K562 (cell line): ENCODE data around the gene NMRK2. TPM values are rescaled to one million over a fixed set of nuclear protein-coding genes. Genes with fewer than 3 reads are reported as not detected.
A peak's percentile ranks its signal among the peaks of the same experiment; 100 is the strongest.

Source experiments
- EP300 ChIP-seq: IDR thresholded peaks from 2 replicates; pipeline ENCODE4 v1.6.1; 2012; ENCODE audit warnings: low read length, improper control_type of control experiment
- ERF ChIP-seq: fragments of 450-650 bp; formaldehyde crosslinking; IDR thresholded peaks from 2 replicates; pipeline ENCODE4 v1.4.0; 2020; ENCODE audit warnings: mild to moderate bottlenecking, mixed read lengths
- FIP1L1 ChIP-seq: fragments of 200-400 bp; formaldehyde crosslinking; IDR thresholded peaks from 2 replicates; pipeline ENCODE4 v1.6.1; 2018; ENCODE audit warnings: mild to moderate bottlenecking, low read depth, low read length; ENCODE audit not compliant: poor library complexity, severe bottlenecking
- MEF2D ChIP-seq: conservative IDR thresholded peaks from 2 replicates; pipeline ENCODE4 v1.6.1; 2016; ENCODE audit warnings: low read depth, missing genetic modification characterization, missing compliant biosample characterization
- MNT ChIP-seq, 2 experiments: fragments of 450-650 bp; conservative IDR thresholded peaks; 2 replicates each; pipeline ENCODE4 v1.6.1; 2017; ENCODE audit warnings: mild to moderate bottlenecking in 2 of 2, moderate library complexity in 2 of 2
- POLR2H ChIP-seq: IDR thresholded peaks from 2 replicates; pipeline ENCODE4 v1.6.1; 2016; ENCODE audit warnings: missing genetic modification characterization, low read depth, mild to moderate bottlenecking, control low read depth, missing compliant biosample characterization, moderate library complexity
- PREB ChIP-seq: sonication (generic); formaldehyde crosslinking; IDR thresholded peaks from 2 replicates; pipeline ENCODE4 v1.8.1; 2023; ENCODE audit warnings: mild to moderate bottlenecking, missing genetic modification reagents
- SMARCA4 ChIP-seq: fragments of 450-650 bp; IDR thresholded peaks from 2 replicates; pipeline ENCODE4 v1.6.1; 2016
- THAP12 ChIP-seq: fragments of 250-450 bp; sonication (Bioruptor Pico); IDR thresholded peaks from 2 replicates; pipeline ENCODE4 v1.9.0; 2021; ENCODE audit warnings: mild to moderate bottlenecking, inconsistent platforms
- U2AF1 ChIP-seq: fragments of 200-400 bp; formaldehyde crosslinking; optimal IDR thresholded peaks from 2 replicates; pipeline ENCODE3; 2017; ENCODE audit warnings: mild to moderate bottlenecking, low read depth, low read length, moderate library complexity
- ZKSCAN3 ChIP-seq: fragments of 250-450 bp; sonication (Bioruptor Pico); IDR thresholded peaks from 2 replicates; pipeline ENCODE4 v1.4.0; 2020
- ZNF165 ChIP-seq: fragments of 250-450 bp; sonication (Bioruptor Pico); IDR thresholded peaks from 2 replicates; pipeline ENCODE4 v1.4.0; 2020; ENCODE audit warnings: borderline replicate concordance
- ZNF184 ChIP-seq: sonication (generic); formaldehyde crosslinking; IDR thresholded peaks from 2 replicates; pipeline ENCODE4 v1.5.0; 2020; ENCODE audit warnings: missing genetic modification reagents
- ZNF398 ChIP-seq: fragments of 250-450 bp; sonication (Bioruptor Pico); IDR thresholded peaks from 2 replicates; pipeline ENCODE4 v1.8.0; 2021; ENCODE audit warnings: moderate library complexity, mild to moderate bottlenecking, inconsistent platforms
- ZNF518B ChIP-seq: fragments of 250-450 bp; sonication (Bioruptor Pico); IDR thresholded peaks from 2 replicates; pipeline ENCODE4 v1.5.0; 2021; ENCODE audit warnings: mild to moderate bottlenecking, moderate library complexity
- ZNF764 ChIP-seq: fragments of 250-450 bp; sonication (Bioruptor Pico); IDR thresholded peaks from 2 replicates; pipeline ENCODE4 v1.4.0; 2020; ENCODE audit warnings: low read depth, mild to moderate bottlenecking, moderate library complexity
- polyA plus RNA-seq, 8 experiments: library from polyadenylated mRNA; depleted of rRNA in 4 of 8; stranded (reverse) in 5 of 8; unstranded in 3 of 8; fragments of >200 nt; fragmentation: Nextera tagmentation in 2 of 8; fragmentation: Illumina TruSeq in 1 of 8; extraction: Ambion mirVana in 2 of 8; extraction: Trizol in 1 of 8; gene quantifications; 2 replicates each; pipeline versions ENCODE4 v1.2.1 to v1.2.3, GENCODE V29; 2011 to 2014; ENCODE audit warnings: inconsistent platforms in 1 of 8, missing spikeins in 1 of 8
- total RNA-seq, 7 experiments: library from RNA; depleted of rRNA in 6 of 7; stranded (reverse); fragments of >200 nt in 6 of 7; fragmentation: Illumina TruSeq in 2 of 7; extraction: Trizol in 2 of 7; gene quantifications; 2 replicates each; pipeline versions ENCODE4 v1.2.1 to v1.2.3, GENCODE V29; 2011 to 2021; ENCODE audit warnings: low replicate concordance in 1 of 7

The NMRK2 gene
- total and polyA plus RNA-seq, 9 of the 15 experiments (the other 6 are each of a cell fraction or from before 2014, with no cell fraction given), result not detected

- TF ChIP-seq ZNF518B (CRISPR knock-in tag) (no peak), THAP12 (CRISPR knock-in tag) (peak; percentile 86; the same call in 1 of the 2 replicates), U2AF1 (peak; percentile 95), ZNF398 (CRISPR knock-in tag) (no peak), FIP1L1 (peak; percentile 99), POLR2H (peak; percentile 98), MEF2D (tag) (no peak), ZNF764 (CRISPR knock-in tag) (no peak), ZNF165 (CRISPR knock-in tag) (no peak; the same call in 1 of the 2 replicates), ZNF184 (CRISPR knock-in tag) (no peak), SMARCA4 (no peak; the same call in 1 of the 2 replicates), ZKSCAN3 (no peak), EP300 (no peak), PREB (no peak), ERF (CRISPR knock-in tag) (peak; percentile 82; the same call in 1 of the 2 replicates), MNT (conservative IDR thresholded peaks at IDR 0.05) (peak; percentile 65 to 82)
Measured at GRCh38 chr19:3984908-3985642, 52.2 kb downstream of the NMRK2 start, which contains the start of gene EEF2 (continued).
